22Rv1 (cell line): ENCODE data around the gene ARID1A.

ENCODE experiments used
- CTCF ChIP-seq: fragments of 450-650 bp; IDR thresholded peaks from 2 replicates; pipeline ENCODE4 v1.5.1; 2017; ENCODE audit warnings: mild to moderate bottlenecking
- ZFX ChIP-seq: fragments of 450-650 bp; IDR thresholded peaks from 2 replicates; pipeline ENCODE4 v1.6.1; 2017; ENCODE audit warnings: antibody characterized with exemption, borderline replicate concordance

- no peak for TF ChIP-seq CTCF
- TF ChIP-seq ZFX = no peak
These were observed 78.6 kb downstream of the ARID1A start for GRCh38 chr1:26774462-26774861.
